ENCODE results near the gene TEAD1. TPM values are rescaled to one million over a fixed set of nuclear protein-coding genes. Genes with fewer than 3 reads are reported as not detected.

TEAD1 gene
- total RNA-seq, 6 donors from 2014 or later = 53.5 to 141 (median 80.2) TPM

- peak in 1 of 2 donors; percentile 46 for DNase-seq
- no peaks in the 10 kb centered on the region for H3K36me3 ChIP-seq
- no peak overlapping the region for H3K4me3 ChIP-seq
- no peak for ATAC-seq (ENCODE audit: low FRiP score in 2 of 2)
- WGBS, 2 donors = 80 to 83% methylated on average over 7 to 9 of the region's 9 CpGs
- H3K27me3 ChIP-seq = no peaks in the 10 kb centered on the region
- no peaks in the 10 kb centered on the region for H3K4me1 ChIP-seq
- TF ChIP-seq POLR2AphosphoS5 (IDR thresholded peaks at IDR 0.05) = no peak
- no peak for TF ChIP-seq EP300 (IDR thresholded peaks at IDR 0.05)
- no peak for TF ChIP-seq POLR2A (IDR thresholded peaks at IDR 0.05)
- H3K27ac ChIP-seq = no peak overlapping the region
- H3K9me3 ChIP-seq = no peaks in the 10 kb centered on the region
Measured at GRCh38 chr11:12789596-12790215, 115.5 kb downstream of the TEAD1 start.

- ATAC-seq (ENCODE audit: low FRiP score in 2 of 2) (no peak), DNase-seq (no peak)
- no peaks in the 10 kb centered on the region for H3K9me3 ChIP-seq
- H3K27ac ChIP-seq = no peak overlapping the region
- H3K4me3 ChIP-seq = no peak overlapping the region
- H3K27me3 ChIP-seq = no peaks in the 10 kb centered on the region
- no peak for TF ChIP-seq POLR2A (IDR thresholded peaks at IDR 0.05)
- TF ChIP-seq EP300 (IDR thresholded peaks at IDR 0.05) = no peak
- TF ChIP-seq, protein P1, sequence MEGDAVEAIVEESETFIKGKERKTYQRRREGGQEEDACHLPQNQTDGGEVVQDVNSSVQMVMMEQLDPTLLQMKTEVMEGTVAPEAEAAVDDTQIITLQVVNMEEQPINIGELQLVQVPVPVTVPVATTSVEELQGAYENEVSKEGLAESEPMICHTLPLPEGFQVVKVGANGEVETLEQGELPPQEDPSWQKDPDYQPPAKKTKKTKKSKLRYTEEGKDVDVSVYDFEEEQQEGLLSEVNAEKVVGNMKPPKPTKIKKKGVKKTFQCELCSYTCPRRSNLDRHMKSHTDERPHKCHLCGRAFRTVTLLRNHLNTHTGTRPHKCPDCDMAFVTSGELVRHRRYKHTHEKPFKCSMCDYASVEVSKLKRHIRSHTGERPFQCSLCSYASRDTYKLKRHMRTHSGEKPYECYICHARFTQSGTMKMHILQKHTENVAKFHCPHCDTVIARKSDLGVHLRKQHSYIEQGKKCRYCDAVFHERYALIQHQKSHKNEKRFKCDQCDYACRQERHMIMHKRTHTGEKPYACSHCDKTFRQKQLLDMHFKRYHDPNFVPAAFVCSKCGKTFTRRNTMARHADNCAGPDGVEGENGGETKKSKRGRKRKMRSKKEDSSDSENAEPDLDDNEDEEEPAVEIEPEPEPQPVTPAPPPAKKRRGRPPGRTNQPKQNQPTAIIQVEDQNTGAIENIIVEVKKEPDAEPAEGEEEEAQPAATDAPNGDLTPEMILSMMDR (IDR thresholded peaks at IDR 0.05) = no peak
- no peak for TF ChIP-seq POLR2AphosphoS5 (IDR thresholded peaks at IDR 0.05)
- H3K36me3 ChIP-seq = no peaks in the 10 kb centered on the region
- no peaks in the 10 kb centered on the region for H3K4me1 ChIP-seq
- WGBS, 2 donors = 72 to 81% methylated on average over 5 of the region's 5 CpGs
Measured at GRCh38 chr11:12790861-12791616, 116.8 kb downstream of the TEAD1 start.

GRCh38 chr11:12792018-12792417 lies 117.8 kb downstream of the TEAD1 start:
- no peak overlapping the region for H3K4me3 ChIP-seq
- TF ChIP-seq, protein P1 (IDR thresholded peaks at IDR 0.05) = no peak
- no peak for TF ChIP-seq POLR2AphosphoS5 (IDR thresholded peaks at IDR 0.05)
- H3K9me3 ChIP-seq = no peaks in the 10 kb centered on the region
- DNase-seq (no peak), ATAC-seq (ENCODE audit: low FRiP score in 2 of 2) (no peak)
- H3K4me1 ChIP-seq = no peaks in the 10 kb centered on the region
- no peaks in the 10 kb centered on the region for H3K27me3 ChIP-seq
- no peaks in the 10 kb centered on the region for H3K36me3 ChIP-seq
- no peak overlapping the region for H3K27ac ChIP-seq

DNA sequence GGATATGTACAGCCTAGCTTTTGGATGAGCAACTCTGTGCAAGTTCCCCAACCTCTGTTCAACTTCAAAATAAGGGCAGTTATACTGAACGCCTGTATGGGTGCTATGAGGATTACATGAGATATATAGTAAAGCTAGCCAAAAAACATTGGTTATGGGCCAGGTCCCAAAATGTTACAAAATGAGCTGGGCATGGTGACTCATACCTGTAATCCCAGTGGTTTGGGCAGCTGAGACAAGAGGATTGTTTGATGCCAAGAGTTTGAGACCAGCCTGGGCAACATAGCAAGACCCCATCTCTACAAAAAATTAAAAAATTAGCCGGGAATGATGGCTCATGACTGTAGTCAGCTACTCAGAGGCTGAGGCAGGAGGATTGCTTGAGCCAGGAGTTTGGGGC lies 118.4 kb downstream of the TEAD1 start:
- no peak for TF ChIP-seq POLR2A (IDR thresholded peaks at IDR 0.05)
- TF ChIP-seq, protein P1 (IDR thresholded peaks at IDR 0.05) = no peak
- TF ChIP-seq EP300 (IDR thresholded peaks at IDR 0.05) = no peak
- TF ChIP-seq POLR2AphosphoS5 (IDR thresholded peaks at IDR 0.05) = no peak
- H3K36me3 ChIP-seq = no peaks in the 10 kb centered on the region
- H3K4me3 ChIP-seq = no peak overlapping the region
- ATAC-seq (ENCODE audit: low FRiP score in 2 of 2) (no peak), DNase-seq (no peak)
- no peaks in the 10 kb centered on the region for H3K9me3 ChIP-seq
- H3K27me3 ChIP-seq = no peaks in the 10 kb centered on the region
- H3K27ac ChIP-seq = no peak overlapping the region
- H3K4me1 ChIP-seq = no peaks in the 10 kb centered on the region
- 92 to 95% methylated on average over 2 of the region's 2 CpGs for WGBS, 2 donors

- no peak for ATAC-seq (ENCODE audit: low FRiP score in 2 of 2)
- WGBS, 2 donors = 88% methylated on average over 2 of the region's 2 CpGs
Measured at GRCh38 chr11:12793065-12793464, 118.8 kb downstream of the TEAD1 start.

More at GRCh38 chr11:12793065-12793464, 118.8 kb downstream of the TEAD1 start:
- H3K9me3 ChIP-seq = no peaks in the 10 kb centered on the region
- TF ChIP-seq, protein P1 (IDR thresholded peaks at IDR 0.05) = no peak
- TF ChIP-seq EP300 (IDR thresholded peaks at IDR 0.05) = no peak
- TF ChIP-seq POLR2AphosphoS5 (IDR thresholded peaks at IDR 0.05) = no peak
- no peak for TF ChIP-seq POLR2A (IDR thresholded peaks at IDR 0.05)
- H3K27ac ChIP-seq = no peak overlapping the region
- DNase-seq = no peak
- no peaks in the 10 kb centered on the region for H3K4me1 ChIP-seq
- H3K4me3 ChIP-seq = no peak overlapping the region
- H3K27me3 ChIP-seq = no peaks in the 10 kb centered on the region
- H3K36me3 ChIP-seq = no peaks in the 10 kb centered on the region
